ENCODE measurements around the gene PI16. TPM values are rescaled to one million over a fixed set of nuclear protein-coding genes. Genes with fewer than 3 reads are reported as not detected.
A peak's percentile ranks its signal among the peaks of the same experiment; 100 is the strongest.

Gene PI16
- total and polyA plus RNA-seq, 2 of the 13 experiments (the other 11 are each of a cell fraction or from before 2014, with no cell fraction given) = not detected

DNA sequence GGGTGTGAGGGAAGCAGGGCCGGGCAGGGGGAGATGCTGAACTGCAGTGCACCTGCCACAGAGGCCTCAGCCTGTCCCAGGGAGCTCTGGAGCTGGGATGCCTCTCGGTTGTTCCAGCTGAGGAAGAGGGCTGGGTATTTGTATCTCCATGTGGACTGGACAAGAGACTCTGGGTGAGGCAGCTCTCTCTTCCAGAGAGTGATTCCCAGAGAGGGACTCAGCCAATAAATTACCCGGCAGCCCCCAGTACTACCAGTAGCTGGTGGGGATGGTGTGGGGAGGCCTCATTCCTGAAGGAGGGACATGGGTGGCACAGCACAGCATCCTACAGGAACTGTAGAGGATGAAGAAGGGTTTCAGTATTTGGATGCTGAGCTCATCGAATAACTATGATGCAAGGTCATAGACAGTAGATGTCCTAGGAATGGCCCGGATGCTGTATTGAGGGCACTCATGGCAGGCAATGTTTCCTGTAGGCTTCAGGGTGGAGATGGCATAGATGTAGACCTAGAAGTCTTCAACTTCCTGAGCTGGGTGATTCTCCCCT is 52.3 kb downstream of the PI16 start:
- Histone ChIP-seq H3K4me3 (replicated peaks in 1 of 3; ENCODE audit: insufficient read depth in 1 of 3, low read depth in 2 of 3, low read length in 3 of 3) (no peak overlapping the region), H3K27me3 (ENCODE audit: control insufficient read depth in 1 of 2, insufficient read depth in 2 of 2, low read length in 2 of 2) (peaks cover 6 to 78% of the 10 kb centered on the region in 2 experiments; a peak in 4 of 5 replicates), H3K79me2 (ENCODE audit: insufficient read depth, low read length) (no peaks in the 10 kb centered on the region), H3K27ac (ENCODE audit: extremely low read length, insufficient read depth, low read length) (no peak overlapping the region), H3K36me3 (replicated peaks in 1 of 2; ENCODE audit: control insufficient read depth in 1 of 2, insufficient read depth in 2 of 2, low read length in 2 of 2) (no peaks in the 10 kb centered on the region), H3K9ac (ENCODE audit: insufficient read depth, low read depth, low read length) (no peak overlapping the region), H3K9me3 (ENCODE audit: low read length) (no peaks in the 10 kb centered on the region), H3K4me2 (ENCODE audit: low read depth, low read length) (no peak overlapping the region), H4K20me1 (ENCODE audit: insufficient read depth, low read length) (no peaks in the 10 kb centered on the region), H2AFZ (ENCODE audit: low read length) (no peak overlapping the region), H3K4me1 (ENCODE audit: insufficient read depth, low read length) (no peaks in the 10 kb centered on the region)
- POLR2A ChIA-PET = interaction anchor here (1.0 kb wide), 1 partner anchor 21 kb away, joined by 5 read pairs; the partner anchor contains the start of gene MTCH1
- no peak for DNase-seq (ENCODE audit: low spot score)
- WGBS (ENCODE audit: low lambda C conversion rate) = 26% methylated on average over 4 of the region's 5 CpGs
- no TSS peak for BruUV-seq (replicated peaks)
- in situ Hi-C loops (cut with HindIII; ENCODE audit: extremely low pct_ligation_motif_present, low pct_unique_long_range_greater_than_20kb) (no loop called here), intact Hi-C loops (cut with micrococcal nuclease; ENCODE audit: unreplicated experiment) (no loop called here)
- CTCF ChIA-PET (ENCODE audit: low intra/inter-chr PET ratio, low total read pairs) = no interaction called here
- TF ChIP-seq MAFK (conservative IDR thresholded peaks at IDR 0.05 in 1 of 2, IDR thresholded peaks at IDR 0.05 in 1 of 2; ENCODE audit: low read length in 2 of 2) (peak; percentile 37 to 41; a peak in 3 of 4 replicates), MAFF (IDR thresholded peaks at IDR 0.05; ENCODE audit: low read depth, low read length) (0 out of 2 replicates have a peak, but pooled peaks have one; percentile 22), NCOA2 (CRISPR knock-in tag; IDR thresholded peaks at IDR 0.05) (no peak)
- no peak for FAIRE-seq
- no peak for ATAC-seq

DNA sequence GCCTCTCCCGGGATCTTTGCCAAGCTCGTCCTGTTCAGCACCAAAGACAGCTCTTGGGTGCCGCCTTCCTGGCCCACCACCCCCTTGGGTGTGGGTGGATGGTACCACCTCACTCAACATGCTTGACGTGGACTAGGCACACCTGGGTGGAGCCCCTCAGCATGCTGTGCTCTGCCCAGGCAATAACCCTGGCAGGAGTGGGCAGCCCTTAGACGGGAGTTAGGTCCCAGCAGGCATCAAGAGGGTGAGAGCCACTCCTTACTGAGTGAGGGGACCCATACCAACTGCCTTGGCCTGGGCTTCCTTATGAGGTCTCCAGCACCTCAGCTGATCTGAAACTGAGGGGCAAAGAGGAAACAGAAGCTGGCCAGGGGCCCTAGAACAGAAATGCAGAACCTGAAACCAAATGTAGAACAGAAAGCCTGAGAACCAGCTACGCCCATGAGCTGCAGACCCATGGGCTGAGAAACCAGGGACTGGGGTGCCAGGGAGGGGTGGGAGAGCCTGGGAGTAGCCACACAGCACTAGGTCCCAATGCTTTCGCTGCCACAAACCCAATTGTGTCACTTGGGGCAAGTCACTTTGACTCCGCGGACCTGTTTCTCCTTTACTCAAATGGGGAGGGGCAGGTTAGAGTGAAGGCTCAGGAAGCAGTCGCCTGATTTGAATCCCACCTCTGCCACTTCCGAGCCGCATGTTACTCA is 53.0 kb downstream of the PI16 start:
- no peak for ATAC-seq
- FAIRE-seq = no peak
- no TSS peak for BruUV-seq (replicated peaks)
- Histone ChIP-seq H4K20me1 (ENCODE audit: insufficient read depth, low read length) (no peaks in the 10 kb centered on the region), H3K9ac (ENCODE audit: insufficient read depth, low read depth, low read length) (no peak overlapping the region), H3K79me2 (ENCODE audit: insufficient read depth, low read length) (no peaks in the 10 kb centered on the region), H3K4me1 (ENCODE audit: insufficient read depth, low read length) (no peaks in the 10 kb centered on the region), H3K27ac (ENCODE audit: extremely low read length, insufficient read depth, low read length) (no peak overlapping the region), H3K36me3 (replicated peaks in 1 of 2; ENCODE audit: control insufficient read depth in 1 of 2, insufficient read depth in 2 of 2, low read length in 2 of 2) (no peaks in the 10 kb centered on the region), H3K4me2 (ENCODE audit: low read depth, low read length) (no peak overlapping the region), H3K9me3 (ENCODE audit: low read length) (no peaks in the 10 kb centered on the region), H3K27me3 (ENCODE audit: control insufficient read depth in 1 of 2, insufficient read depth in 2 of 2, low read length in 2 of 2) (peaks cover 6 to 78% of the 10 kb centered on the region in 2 experiments; a peak in 4 of 5 replicates), H2AFZ (ENCODE audit: low read length) (no peak overlapping the region), H3K4me3 (replicated peaks in 1 of 3; ENCODE audit: insufficient read depth in 1 of 3, low read depth in 2 of 3, low read length in 3 of 3) (no peak overlapping the region)
- WGBS (ENCODE audit: low lambda C conversion rate) = 32% methylated on average over 12 of the region's 12 CpGs
- TF ChIP-seq, protein P1, sequence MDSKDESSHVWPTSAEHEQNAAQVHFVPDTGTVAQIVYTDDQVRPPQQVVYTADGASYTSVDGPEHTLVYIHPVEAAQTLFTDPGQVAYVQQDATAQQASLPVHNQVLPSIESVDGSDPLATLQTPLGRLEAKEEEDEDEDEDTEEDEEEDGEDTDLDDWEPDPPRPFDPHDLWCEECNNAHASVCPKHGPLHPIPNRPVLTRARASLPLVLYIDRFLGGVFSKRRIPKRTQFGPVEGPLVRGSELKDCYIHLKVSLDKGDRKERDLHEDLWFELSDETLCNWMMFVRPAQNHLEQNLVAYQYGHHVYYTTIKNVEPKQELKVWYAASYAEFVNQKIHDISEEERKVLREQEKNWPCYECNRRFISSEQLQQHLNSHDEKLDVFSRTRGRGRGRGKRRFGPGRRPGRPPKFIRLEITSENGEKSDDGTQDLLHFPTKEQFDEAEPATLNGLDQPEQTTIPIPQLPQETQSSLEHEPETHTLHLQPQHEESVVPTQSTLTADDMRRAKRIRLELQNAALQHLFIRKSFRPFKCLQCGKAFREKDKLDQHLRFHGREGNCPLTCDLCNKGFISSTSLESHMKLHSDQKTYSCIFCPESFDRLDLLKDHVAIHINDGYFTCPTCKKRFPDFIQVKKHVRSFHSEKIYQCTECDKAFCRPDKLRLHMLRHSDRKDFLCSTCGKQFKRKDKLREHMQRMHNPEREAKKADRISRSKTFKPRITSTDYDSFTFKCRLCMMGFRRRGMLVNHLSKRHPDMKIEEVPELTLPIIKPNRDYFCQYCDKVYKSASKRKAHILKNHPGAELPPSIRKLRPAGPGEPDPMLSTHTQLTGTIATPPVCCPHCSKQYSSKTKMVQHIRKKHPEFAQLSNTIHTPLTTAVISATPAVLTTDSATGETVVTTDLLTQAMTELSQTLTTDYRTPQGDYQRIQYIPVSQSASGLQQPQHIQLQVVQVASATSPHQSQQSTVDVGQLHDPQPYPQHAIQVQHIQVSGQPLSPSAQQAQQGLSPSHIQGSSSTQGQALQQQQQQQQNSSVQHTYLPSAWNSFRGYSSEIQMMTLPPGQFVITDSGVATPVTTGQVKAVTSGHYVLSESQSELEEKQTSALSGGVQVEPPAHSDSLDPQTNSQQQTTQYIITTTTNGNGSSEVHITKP (CRISPR knock-in tag; IDR thresholded peaks at IDR 0.05; ENCODE audit: low read depth) = peak; percentile 43; the same call in 1 of the 2 replicates
- TF ChIP-seq MIER2 (CRISPR knock-in tag; IDR thresholded peaks at IDR 0.05) (peak; percentile 91), GZF1 (CRISPR knock-in tag; IDR thresholded peaks at IDR 0.05) (no peak), EHMT2 (IDR thresholded peaks at IDR 0.05; ENCODE audit: borderline replicate concordance, low read depth, low read length) (0 out of 2 replicates have a peak, but pooled peaks have one; percentile 50), REST (IDR thresholded peaks at IDR 0.05; ENCODE audit: borderline replicate concordance in 1 of 2, low read depth in 1 of 2, low read length in 2 of 2) (peak; percentile 60 to 90)
- in situ Hi-C loops (cut with HindIII; ENCODE audit: extremely low pct_ligation_motif_present, low pct_unique_long_range_greater_than_20kb) (no loop called here), intact Hi-C loops (cut with micrococcal nuclease; ENCODE audit: unreplicated experiment) (no loop called here)
- ChIA-PET POLR2A (interaction anchor here (1.0 kb wide), 1 partner anchor 21 kb away, joined by 5 read pairs; the partner anchor contains the start of gene MTCH1), CTCF (ENCODE audit: low intra/inter-chr PET ratio, low total read pairs) (no interaction called here)
- no peak for DNase-seq (ENCODE audit: low spot score)

Data from HepG2 (cell line).